Effector CD8-positive, alpha-beta T cell (primary cell): Measurements from ENCODE around the gene RNF40.
"Not testable (repeated sequence)": the region's sequence is repeated elsewhere in the genome, so short reads cannot be mapped to it uniquely, and the experiment has no call there.

Source experiments
- DNase-seq: peaks from one replicate; lab custom pipeline; 2025; lab: John Stamatoyannopoulos, UW

The RNF40 gene

GRCh38 chr16:30782486-30783279 is 20.6 kb downstream of the RNF40 start:
- no peak for DNase-seq

DNA sequence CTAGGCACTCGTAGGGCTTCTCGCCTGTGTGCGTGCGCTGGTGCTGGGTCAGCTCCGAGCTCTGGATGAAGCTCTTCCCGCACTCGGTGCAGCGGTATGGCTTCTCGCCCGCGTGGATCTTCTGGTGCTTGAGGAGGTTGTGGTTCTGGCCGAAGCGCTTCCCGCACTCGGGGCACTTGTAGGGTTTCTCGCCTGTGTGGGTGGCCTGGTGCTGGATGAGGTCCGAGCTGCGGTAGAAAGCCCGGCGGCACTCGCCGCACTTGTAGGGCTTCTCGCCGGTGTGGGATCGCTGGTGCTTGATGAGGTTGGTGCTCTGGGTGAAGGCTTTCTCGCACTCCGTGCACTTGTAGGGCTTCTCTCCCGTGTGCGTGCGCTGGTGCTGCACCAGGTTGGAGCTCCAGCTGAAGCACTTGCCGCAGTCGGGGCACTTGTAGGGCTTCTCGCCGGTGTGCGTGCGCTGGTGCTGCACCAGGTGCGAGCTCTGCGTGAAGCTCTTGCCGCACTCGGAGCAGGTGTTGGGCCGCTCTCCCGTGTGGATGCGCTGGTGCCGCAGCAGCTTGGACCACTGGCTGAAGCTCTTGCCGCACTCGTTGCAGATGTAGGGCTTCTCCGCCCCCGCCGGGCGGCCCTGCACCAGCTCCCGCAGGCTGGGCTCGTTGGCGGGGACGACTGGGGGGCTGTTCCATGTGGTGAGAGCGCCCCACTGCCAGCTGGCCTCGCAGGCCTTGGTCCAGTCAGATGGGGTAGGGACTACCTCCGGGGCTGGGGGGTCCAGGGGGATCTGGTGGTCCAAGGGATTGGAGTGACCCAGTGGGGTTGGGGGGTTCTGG is 21.4 kb downstream of the RNF40 start:
- no peak for DNase-seq

GRCh38 chr16:30784215-30784614 is 22.1 kb downstream of the RNF40 start:
- no peak for DNase-seq

DNA sequence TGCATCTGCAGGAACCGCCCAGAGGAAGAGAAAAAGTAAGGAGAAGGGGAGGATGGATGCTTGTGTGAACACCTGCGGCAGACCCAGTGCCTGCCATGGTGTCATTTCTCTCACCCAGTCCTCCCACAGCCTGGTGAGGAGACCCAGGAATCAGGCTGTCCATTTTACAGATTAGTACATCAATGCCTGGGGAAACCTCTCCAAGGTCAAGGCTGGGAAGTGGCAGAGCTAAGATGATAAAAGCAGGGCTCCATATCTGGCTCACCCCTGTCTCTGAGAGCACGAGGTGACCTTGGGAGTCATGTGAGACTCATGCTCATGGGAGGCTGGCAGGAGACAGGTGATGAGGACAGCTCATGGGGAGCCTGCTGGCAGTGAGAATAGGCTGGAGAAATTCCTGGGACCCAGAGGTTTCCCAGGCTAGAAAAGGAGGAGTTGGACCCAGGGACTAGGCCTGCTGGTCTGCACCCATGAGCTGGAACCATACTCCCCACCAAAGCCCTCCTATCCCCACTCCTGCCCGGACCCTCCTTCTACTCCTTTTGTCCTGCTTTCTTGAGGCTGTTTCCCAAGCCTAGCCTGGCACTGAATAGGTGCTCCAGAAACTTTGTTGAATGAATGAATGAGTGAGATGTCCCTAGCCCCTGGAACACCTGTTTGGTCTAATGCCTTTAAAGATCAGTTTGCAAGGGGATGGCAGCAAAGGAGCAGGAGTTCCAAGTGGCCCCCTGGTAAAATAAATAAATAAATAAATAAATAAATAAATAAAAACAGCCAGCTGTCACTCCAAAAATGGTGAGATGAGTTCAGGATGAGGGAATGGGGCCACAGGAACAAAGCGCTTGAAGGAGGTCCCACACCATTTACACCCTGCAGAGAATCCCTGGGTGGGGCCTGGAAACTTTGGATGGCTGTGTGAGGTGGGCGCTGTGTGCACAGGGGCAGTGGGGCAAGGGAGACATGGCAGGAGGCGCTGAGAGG is 23.3 kb downstream of the RNF40 start:
- no peak for DNase-seq

- DNase-seq, result no peak
Measured at GRCh38 chr16:30786115-30786935, 24.2 kb downstream of the RNF40 start.

GRCh38 chr16:30786936-30787612 is 25.0 kb downstream of the RNF40 start, which contains the start of gene ZNF629:
Gene ZNF629 (minus strand): TSS chr16:30787205. CDS start chr16:30784482, 2,723 bp downstream.
- peak; percentile 4 for DNase-seq

DNA sequence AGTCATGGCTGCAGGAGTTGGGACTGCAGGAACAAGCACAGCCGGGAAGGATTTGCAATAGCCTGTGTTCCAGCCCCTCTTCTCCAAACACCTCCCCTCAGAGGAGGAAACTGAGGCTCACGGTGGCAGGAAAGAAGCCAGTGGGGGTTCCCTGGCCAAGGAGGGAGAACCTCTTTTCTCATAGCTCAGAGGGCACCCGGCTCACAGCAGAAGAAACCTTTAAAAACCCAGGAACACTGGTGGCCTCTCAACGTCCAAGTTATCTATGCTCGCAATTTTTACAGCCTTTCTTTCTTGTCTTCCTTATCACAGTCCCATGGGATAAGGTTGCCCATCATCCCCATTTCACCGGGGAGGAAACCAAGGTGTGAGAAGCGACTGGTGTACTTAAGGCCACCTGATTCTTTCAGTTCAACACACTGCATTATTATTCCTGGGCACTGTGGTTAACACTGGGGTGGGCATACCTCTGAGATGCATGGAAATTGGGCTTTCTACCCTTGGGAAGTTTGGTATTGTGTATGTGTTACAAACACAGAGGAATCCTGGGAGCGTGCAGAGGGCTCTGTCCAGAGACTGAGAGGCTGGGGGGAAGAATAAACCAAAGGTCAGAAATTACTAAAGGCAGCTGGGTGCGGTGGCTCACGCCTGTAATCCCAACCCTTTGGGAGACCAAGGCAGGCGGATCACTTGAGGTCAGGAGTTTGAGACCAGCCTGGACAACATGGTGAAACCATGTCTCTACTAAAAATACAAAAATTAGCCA is 25.7 kb downstream of the RNF40 start:
- DNase-seq, result no peak

DNA sequence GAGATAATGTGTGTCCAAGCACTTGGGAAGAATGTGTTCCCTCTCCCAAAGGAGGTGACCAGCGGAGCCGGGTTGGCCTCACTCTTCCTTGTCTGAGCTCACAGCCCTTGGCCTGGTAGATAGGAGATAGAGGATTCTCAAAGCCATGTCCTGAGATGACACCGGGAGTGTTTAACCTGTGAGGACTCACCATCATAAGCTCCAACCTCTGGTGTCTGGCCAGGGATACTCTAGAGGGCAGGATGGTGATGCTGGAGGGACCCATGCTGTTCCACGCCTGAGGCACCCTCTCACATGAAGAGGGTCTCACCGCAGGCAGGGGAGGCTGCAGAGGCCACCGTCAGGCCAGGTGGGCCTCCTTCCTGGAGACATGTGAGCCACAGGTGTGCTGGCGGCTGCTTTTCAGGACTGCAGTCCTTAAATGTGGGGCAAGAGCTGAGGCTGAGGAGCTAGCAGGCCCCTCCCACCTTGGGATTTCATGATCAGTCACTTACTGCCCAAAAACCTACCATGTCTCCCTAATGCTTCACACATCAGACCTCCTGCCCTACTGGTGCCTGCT is 31.5 kb downstream of the RNF40 start:
- no peak for DNase-seq

DNA sequence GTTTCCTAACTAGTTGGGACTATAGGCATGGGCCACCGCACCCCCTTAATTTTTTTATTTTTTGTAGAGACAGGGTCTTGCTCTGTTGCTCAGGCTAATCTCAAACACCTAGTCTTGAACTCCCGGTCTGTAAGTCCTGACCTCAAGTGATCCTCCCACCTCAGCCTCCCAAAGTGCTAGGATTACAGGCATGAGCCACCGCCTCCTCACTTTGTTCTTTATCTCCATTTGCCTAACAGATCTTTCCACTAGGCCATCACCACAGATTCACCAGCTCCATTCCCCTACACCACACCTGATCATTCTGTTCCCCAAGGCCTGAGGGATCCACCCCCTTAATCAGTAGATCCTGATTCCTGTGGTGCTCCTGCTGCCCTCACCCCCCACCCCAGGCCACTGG is 32.5 kb downstream of the RNF40 start:
- DNase-seq, result no peak

DNA sequence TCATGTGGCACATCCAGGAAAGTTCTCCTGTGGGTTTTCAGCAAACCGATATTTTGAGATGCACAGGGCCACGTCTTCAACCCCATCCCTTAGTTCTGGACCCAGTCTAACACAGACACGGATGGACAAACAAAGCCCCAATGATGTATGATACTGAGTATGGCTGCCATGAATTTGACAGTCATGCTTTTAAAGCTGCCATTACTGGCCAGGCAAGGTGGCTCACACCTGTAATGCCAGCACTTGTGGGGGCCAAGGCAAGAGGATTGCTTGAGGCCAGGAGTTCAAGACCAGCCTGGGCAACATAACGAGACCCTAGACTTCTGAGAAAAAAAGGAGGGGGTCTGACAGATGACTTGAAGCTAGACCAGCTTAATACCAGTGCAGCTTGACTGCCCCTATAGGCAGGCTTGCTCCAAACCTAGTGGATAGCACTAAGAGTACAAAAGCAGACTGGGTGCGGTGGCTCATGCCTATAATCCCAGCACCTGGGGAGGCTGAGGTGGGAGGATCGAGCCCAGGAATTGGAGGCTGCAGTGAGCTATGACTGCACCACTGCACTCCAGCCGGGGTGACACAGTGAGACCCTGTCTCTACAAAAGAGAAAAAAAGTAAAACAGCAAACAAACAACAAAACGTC is 35.7 kb downstream of the RNF40 start:
- DNase-seq, result no peak

DNA sequence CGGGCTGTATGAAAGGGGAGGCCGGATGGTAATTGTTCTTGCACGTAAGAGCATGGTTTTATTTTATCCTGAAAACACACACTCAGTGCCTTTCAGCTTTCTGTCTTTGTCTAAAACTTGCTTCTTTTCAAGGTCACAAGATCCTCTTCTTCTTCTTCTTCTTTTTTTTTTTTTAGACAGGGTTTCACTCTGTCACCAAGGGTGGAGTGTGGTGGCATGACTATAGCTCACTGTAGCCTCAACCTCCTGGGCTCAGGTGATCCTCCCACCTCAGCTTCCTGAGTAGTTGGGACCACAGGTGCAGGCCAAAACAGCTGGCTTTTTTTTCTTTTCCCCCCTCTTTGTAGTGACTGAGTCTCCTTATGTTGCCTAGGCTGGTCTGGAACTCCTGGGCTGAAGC is 40.8 kb downstream of the RNF40 start:
- no peak for DNase-seq

- DNase-seq, result no peak
Measured at GRCh38 chr16:30805056-30805369, 42.9 kb downstream of the RNF40 start.

GRCh38 chr16:30805370-30806169 is 43.4 kb downstream of the RNF40 start:
- DNase-seq, result peak; percentile 44

DNA sequence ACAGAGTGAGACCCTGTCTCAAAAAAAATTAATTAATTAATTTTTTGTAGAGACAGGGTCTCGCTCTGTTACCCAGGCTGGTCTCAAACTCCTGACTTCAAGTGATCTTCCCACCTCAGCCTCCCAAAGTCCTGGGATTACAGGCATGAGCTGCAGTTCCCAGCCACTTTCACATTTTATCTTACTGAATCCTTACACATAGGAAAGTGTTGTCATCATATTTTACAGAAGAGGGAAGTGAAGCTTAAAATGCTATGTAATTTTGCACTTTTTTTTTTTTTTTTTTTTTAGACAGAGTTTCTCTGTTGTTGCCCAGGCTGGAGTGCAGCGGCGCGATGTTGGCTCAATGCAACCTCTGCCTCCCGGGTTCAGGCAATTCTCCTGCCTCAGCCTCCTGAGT is 46.0 kb downstream of the RNF40 start:
- no peak for DNase-seq

DNA sequence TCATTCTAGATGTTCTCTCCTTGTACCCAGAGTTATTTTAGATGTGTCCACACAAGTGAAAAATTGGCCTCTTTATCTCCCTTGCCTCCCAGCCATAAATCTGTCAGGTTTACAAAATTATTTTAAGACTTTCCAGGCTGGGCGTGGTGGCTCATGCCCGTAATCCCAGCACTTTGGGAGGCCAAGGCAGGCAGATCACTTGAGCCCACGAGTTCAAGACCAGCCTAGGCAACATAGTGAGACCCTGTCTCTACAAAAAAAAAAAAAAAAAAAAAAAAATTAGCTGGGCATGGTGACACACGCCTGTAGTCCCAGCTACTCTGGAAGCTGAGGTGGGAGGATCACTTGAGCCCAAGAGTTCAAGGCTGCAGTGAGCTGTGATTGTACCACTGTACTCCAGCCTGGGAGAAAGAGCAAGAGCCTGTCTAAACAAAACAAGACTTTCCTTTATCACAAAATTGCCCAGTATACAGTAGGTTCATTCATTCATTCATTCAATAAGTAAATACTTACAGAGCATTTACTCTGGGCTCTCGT is 46.8 kb downstream of the RNF40 start:
- DNase-seq, result not testable (repeated sequence)

GRCh38 chr16:30809675-30810074 is 47.6 kb downstream of the RNF40 start:
- not testable (repeated sequence) for DNase-seq

DNA sequence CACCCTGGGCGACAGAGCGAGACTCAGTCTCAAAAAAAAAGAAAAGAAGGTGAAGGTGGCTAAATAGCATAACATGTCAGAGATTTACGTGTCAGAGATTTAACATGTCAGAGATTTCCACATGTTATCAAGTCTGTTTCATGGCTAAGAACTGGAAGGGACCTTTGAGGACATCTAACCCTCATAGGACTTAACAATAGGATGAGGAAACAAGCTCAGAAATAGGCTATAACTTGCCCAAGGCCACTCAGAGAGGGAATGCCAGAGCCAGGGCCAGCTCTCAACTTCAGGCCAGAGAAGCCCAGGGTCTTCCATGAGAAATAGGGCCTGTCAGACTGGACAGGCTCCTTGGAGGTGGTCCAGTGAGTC is 51.7 kb downstream of the RNF40 start:
- no peak for DNase-seq

- DNase-seq, result no peak
Measured at GRCh38 chr16:30816769-30817168, 54.6 kb downstream of the RNF40 start.
